ENCODE results near the gene PPARG. TPM values are rescaled to one million over a fixed set of nuclear protein-coding genes. Genes with fewer than 3 reads are reported as not detected.

The PPARG gene
- total and polyA plus RNA-seq, 2 experiments from 2014 or later: 0.15 to 0.42 TPM

- TF ChIP-seq, protein P1, sequence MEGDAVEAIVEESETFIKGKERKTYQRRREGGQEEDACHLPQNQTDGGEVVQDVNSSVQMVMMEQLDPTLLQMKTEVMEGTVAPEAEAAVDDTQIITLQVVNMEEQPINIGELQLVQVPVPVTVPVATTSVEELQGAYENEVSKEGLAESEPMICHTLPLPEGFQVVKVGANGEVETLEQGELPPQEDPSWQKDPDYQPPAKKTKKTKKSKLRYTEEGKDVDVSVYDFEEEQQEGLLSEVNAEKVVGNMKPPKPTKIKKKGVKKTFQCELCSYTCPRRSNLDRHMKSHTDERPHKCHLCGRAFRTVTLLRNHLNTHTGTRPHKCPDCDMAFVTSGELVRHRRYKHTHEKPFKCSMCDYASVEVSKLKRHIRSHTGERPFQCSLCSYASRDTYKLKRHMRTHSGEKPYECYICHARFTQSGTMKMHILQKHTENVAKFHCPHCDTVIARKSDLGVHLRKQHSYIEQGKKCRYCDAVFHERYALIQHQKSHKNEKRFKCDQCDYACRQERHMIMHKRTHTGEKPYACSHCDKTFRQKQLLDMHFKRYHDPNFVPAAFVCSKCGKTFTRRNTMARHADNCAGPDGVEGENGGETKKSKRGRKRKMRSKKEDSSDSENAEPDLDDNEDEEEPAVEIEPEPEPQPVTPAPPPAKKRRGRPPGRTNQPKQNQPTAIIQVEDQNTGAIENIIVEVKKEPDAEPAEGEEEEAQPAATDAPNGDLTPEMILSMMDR (conservative IDR thresholded peaks at IDR 0.05; ENCODE audit: low read depth in 2 of 2): no peak
Observed at GRCh38 chr3:12294885-12295580, 6.2 kb downstream of the PPARG start (continued).

DNA sequence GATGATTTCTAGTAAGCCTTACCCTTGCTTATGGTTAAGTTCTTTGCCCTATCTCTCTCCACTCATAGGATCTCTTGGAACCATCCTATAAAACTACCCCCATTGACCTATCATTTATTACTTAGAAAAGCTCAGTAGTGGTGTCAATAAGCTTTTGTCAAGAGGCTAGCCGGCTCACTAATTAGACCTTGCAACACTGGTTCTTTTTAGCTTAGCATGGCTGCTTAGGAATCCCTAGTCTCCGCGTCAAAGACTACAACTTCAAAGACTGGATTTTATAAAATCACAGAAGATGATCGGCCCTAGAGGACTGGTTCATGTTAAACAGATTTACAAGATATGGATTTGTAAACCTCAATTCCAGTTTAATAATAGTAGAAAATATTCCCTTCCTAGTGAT lies 7.6 kb downstream of the PPARG start:
- H4K20me1 ChIP-seq (replicated peaks; ENCODE audit: insufficient read depth): no peaks in the 10 kb centered on the region
- no peak for DNase-seq (ENCODE audit: low spot score)

More for the DNA sequence above, 7.6 kb downstream of the PPARG start:
- ATAC-seq: no peak
- no peaks in the 10 kb centered on the region for H3K36me3 Mint-ChIP-seq (ENCODE audit: low read depth)
- H3K27ac ChIP-seq (ENCODE audit: low read depth): no peak overlapping the region
- no peak overlapping the region for H3K4me3 ChIP-seq
- peaks cover 17% of the 10 kb centered on the region for H3K27me3 ChIP-seq (ENCODE audit: insufficient read depth)
- no peaks in the 10 kb centered on the region for H3K9me3 Mint-ChIP-seq
- no peak overlapping the region for H2AFZ ChIP-seq
- H3F3A ChIP-seq (replicated peaks; ENCODE audit: low read depth): no peaks in the 10 kb centered on the region
- no peaks in the 10 kb centered on the region for H3K79me2 ChIP-seq (replicated peaks; ENCODE audit: insufficient read depth)
- H3K36me3 ChIP-seq (ENCODE audit: insufficient read depth): no peaks in the 10 kb centered on the region
- no peaks in the 10 kb centered on the region for H3K27me3 Mint-ChIP-seq (ENCODE audit: insufficient read depth, low read depth, poor library complexity)
- no peak overlapping the region for H3K27ac Mint-ChIP-seq
- peaks cover 3% of the 10 kb centered on the region; the same call in 2 of the 3 replicates for H3K4me1 Mint-ChIP-seq
- no peaks in the 10 kb centered on the region for H3K9me2 ChIP-seq (ENCODE audit: insufficient read depth)
- no peak for TF ChIP-seq CREB1 (CRISPR knock-in tag; IDR thresholded peaks at IDR 0.05; ENCODE audit: low read depth)
- TF ChIP-seq JUNB (IDR thresholded peaks at IDR 0.05; ENCODE audit: unreplicated experiment): no peak
- TF ChIP-seq ZNF331 (CRISPR knock-in tag; IDR thresholded peaks at IDR 0.05; ENCODE audit: low read depth): no peak
- TF ChIP-seq EZH2phosphoT487 (IDR thresholded peaks at IDR 0.05; ENCODE audit: unreplicated experiment): no peak
- TF ChIP-seq, protein P2, sequence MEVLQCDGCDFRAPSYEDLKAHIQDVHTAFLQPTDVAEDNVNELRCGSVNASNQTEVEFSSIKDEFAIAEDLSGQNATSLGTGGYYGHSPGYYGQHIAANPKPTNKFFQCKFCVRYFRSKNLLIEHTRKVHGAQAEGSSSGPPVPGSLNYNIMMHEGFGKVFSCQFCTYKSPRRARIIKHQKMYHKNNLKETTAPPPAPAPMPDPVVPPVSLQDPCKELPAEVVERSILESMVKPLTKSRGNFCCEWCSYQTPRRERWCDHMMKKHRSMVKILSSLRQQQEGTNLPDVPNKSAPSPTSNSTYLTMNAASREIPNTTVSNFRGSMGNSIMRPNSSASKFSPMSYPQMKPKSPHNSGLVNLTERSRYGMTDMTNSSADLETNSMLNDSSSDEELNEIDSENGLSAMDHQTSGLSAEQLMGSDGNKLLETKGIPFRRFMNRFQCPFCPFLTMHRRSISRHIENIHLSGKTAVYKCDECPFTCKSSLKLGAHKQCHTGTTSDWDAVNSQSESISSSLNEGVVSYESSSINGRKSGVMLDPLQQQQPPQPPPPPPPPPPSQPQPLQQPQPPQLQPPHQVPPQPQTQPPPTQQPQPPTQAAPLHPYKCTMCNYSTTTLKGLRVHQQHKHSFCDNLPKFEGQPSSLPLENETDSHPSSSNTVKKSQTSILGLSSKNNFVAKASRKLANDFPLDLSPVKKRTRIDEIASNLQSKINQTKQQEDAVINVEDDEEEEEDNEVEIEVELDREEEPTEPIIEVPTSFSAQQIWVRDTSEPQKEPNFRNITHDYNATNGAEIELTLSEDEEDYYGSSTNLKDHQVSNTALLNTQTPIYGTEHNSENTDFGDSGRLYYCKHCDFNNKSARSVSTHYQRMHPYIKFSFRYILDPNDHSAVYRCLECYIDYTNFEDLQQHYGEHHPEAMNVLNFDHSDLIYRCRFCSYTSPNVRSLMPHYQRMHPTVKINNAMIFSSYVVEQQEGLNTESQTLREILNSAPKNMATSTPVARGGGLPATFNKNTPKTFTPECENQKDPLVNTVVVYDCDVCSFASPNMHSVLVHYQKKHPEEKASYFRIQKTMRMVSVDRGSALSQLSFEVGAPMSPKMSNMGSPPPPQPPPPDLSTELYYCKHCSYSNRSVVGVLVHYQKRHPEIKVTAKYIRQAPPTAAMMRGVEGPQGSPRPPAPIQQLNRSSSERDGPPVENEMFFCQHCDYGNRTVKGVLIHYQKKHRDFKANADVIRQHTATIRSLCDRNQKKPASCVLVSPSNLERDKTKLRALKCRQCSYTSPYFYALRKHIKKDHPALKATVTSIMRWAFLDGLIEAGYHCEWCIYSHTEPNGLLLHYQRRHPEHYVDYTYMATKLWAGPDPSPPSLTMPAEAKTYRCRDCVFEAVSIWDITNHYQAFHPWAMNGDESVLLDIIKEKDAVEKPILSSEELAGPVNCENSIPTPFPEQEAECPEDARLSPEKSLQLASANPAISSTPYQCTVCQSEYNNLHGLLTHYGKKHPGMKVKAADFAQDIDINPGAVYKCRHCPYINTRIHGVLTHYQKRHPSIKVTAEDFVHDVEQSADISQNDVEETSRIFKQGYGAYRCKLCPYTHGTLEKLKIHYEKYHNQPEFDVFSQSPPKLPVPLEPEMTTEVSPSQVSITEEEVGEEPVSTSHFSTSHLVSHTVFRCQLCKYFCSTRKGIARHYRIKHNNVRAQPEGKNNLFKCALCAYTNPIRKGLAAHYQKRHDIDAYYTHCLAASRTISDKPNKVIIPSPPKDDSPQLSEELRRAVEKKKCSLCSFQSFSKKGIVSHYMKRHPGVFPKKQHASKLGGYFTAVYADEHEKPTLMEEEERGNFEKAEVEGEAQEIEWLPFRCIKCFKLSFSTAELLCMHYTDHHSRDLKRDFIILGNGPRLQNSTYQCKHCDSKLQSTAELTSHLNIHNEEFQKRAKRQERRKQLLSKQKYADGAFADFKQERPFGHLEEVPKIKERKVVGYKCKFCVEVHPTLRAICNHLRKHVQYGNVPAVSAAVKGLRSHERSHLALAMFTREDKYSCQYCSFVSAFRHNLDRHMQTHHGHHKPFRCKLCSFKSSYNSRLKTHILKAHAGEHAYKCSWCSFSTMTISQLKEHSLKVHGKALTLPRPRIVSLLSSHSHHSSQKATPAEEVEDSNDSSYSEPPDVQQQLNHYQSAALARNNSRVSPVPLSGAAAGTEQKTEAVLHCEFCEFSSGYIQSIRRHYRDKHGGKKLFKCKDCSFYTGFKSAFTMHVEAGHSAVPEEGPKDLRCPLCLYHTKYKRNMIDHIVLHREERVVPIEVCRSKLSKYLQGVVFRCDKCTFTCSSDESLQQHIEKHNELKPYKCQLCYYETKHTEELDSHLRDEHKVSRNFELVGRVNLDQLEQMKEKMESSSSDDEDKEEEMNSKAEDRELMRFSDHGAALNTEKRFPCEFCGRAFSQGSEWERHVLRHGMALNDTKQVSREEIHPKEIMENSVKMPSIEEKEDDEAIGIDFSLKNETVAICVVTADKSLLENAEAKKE (CRISPR knock-in tag; IDR thresholded peaks at IDR 0.05): no peak
- no peak for TF ChIP-seq EZH2 (IDR thresholded peaks at IDR 0.05; ENCODE audit: low read depth, unreplicated experiment)
- no peak for TF ChIP-seq POLR2AphosphoS5 (IDR thresholded peaks at IDR 0.05; ENCODE audit: low read depth)
- TF ChIP-seq NANOG (IDR thresholded peaks at IDR 0.05; ENCODE audit: borderline replicate concordance): no peak
- TF ChIP-seq, protein P1 (conservative IDR thresholded peaks at IDR 0.05; ENCODE audit: low read depth in 2 of 2): no peak
- no peak overlapping the region for H3K4me2 ChIP-seq
- 0 out of 2 replicates have a peak, but pooled peaks cover 5% of the 10 kb centered on the region for H3K4me1 ChIP-seq (ENCODE audit: insufficient read depth)
- no peak overlapping the region for H3K4me3 Mint-ChIP-seq
